GM18498 (cell line): ENCODE results near the gene PLCH1.

Experiments
- ATAC-seq: cut with Tn5 transposase; IDR thresholded peaks from one replicate; pipeline ENCODE4 v1.9.1; 2021; ENCODE audit warnings: mild to moderate bottlenecking, moderate library complexity; ENCODE audit not compliant: unreplicated experiment

PLCH1 gene

GRCh38 chr3:155491696-155492095 is 253.2 kb downstream of the PLCH1 start:
- no peak for ATAC-seq

- no peak for ATAC-seq
Observed at GRCh38 chr3:155488671-155489070, 256.2 kb downstream of the PLCH1 start.

GRCh38 chr3:155485897-155486296 is 259.0 kb downstream of the PLCH1 start:
- no peak for ATAC-seq

GRCh38 chr3:155481591-155481990 is 263.3 kb downstream of the PLCH1 start:
- no peak for ATAC-seq

GRCh38 chr3:155481089-155481488 is 263.8 kb downstream of the PLCH1 start:
- ATAC-seq, result no peak

GRCh38 chr3:155465664-155466063 is 279.2 kb downstream of the PLCH1 start:
- ATAC-seq, result no peak

GRCh38 chr3:155462672-155463071 is 282.2 kb downstream of the PLCH1 start:
- ATAC-seq, result no peak

- ATAC-seq, result no peak
Observed at GRCh38 chr3:155457591-155457990, 287.3 kb downstream of the PLCH1 start.

- no peak for ATAC-seq
Observed at GRCh38 chr3:155455765-155456164, 289.1 kb downstream of the PLCH1 start.

- no peak for ATAC-seq
Observed at GRCh38 chr3:155453512-155453911, 291.4 kb downstream of the PLCH1 start.

- no peak for ATAC-seq
Observed at GRCh38 chr3:155449613-155450267, 295.1 kb downstream of the PLCH1 start.

- no peak for ATAC-seq
Observed at GRCh38 chr3:155448531-155448930, 296.3 kb downstream of the PLCH1 start.

- ATAC-seq, result no peak
Observed at GRCh38 chr3:155446366-155446765, 298.5 kb downstream of the PLCH1 start.

- no peak for ATAC-seq
Observed at GRCh38 chr3:155444771-155445170, 300.1 kb downstream of the PLCH1 start.

- no peak for ATAC-seq
Observed at GRCh38 chr3:155443815-155444214, 301.1 kb downstream of the PLCH1 start.

GRCh38 chr3:155442072-155442471 is 302.8 kb downstream of the PLCH1 start:
- ATAC-seq, result no peak

GRCh38 chr3:155441506-155441905 is 303.4 kb downstream of the PLCH1 start:
- no peak for ATAC-seq

GRCh38 chr3:155441026-155441425 is 303.8 kb downstream of the PLCH1 start:
- ATAC-seq, result no peak

- no peak for ATAC-seq
Observed at GRCh38 chr3:155435821-155436220, 309.1 kb downstream of the PLCH1 start.

GRCh38 chr3:155431856-155432570 is 312.9 kb downstream of the PLCH1 start:
- ATAC-seq, result no peak

- no peak for ATAC-seq
Observed at GRCh38 chr3:155428563-155428962, 316.3 kb downstream of the PLCH1 start.

GRCh38 chr3:155426524-155427230 is 318.2 kb downstream of the PLCH1 start:
- ATAC-seq, result no peak
